Pons (tissue), 1 donor: ENCODE data around the gene MYBPC3.
"Not testable (repeated sequence)": the region's sequence is repeated elsewhere in the genome, so short reads cannot be mapped to it uniquely, and the experiment has no call there.

Experiments
- DNase-seq: peaks from one replicate; pipeline ENCODE4 v3.0.0-alpha.2; 2016; ENCODE audit warnings: low spot score

MYBPC3 gene

DNA sequence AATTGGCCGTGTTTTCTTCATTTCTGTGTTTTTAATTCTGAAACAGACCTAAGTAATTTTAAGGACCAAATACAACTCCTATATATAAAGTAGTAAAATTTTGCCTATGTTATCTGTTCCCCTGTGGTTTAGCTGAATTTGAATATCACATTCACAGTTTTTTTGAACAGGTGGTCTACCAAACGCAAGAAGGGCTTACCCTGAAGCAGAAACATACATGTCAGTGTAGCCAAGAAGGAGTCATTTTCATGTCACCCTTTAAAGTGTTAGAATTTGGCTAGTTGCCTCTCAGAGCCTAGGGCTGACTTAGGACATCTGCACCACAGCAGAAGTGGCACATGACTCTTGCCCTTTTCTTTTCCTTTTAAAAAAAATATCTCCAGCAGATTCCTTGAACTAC, 34.3 kb downstream of the MYBPC3 start:
- no peak for DNase-seq

DNA sequence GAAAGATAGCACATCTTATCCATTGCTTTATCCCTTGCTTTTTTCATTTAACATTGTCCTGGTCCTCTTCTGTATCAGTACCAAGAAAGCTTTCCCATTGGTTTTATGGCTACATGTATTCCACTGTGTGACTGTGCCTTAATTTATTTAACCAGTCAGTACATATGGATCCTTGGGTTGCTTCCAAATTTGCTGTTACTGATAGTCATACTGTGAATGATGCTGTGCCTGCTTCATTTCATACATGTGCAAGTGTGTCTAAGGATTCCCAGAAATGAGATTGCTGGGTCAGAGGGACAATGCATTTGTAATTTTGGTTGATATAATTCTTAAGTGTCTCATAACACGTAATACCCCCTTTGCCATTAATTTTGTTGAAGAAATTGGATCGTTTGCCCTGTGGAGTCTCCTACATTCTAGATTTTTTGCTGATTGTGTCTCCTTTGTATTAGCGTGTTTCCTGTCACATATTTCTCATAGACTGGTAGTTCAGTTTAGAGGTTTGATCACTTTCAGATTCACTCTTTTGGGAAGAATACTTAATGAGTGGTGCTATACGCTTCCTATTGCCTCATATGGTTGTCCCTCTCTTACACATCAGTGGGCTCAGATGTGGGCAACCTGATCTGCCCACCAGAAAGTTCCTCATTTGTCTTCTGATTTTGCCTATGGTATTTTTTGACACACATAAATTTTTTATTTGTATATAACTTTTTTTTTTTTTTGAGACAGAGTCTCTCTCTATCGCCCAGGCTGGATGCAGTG, 35.3 kb downstream of the MYBPC3 start:
- DNase-seq = no peak

- DNase-seq = not testable (repeated sequence)
Observed at GRCh38 chr11:47316501-47316900, 36.0 kb downstream of the MYBPC3 start.

DNA sequence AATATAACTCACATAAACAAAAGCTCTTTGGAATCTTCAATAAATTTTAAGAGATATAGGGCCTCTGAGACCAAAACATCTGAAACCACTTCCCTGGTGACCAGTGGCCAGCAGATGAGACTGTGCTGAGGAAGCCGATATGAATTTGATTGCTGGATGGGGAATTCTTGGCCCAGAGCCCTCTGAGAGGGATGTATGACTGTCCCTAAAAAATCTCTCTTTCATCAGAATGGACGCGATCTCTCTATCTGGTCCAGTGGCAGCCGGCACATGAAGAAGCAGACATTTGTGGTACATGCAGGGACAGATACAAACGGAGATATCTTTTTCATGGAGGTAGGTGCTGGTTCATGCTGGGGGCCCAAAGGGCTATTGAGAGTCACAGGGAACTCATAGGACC, 37.5 kb downstream of the MYBPC3 start:
- no peak for DNase-seq

GRCh38 chr11:47308050-47308823, 44.3 kb downstream of the MYBPC3 start:
- no peak for DNase-seq

GRCh38 chr11:47306484-47306844, 46.0 kb downstream of the MYBPC3 start:
- no peak for DNase-seq

DNA sequence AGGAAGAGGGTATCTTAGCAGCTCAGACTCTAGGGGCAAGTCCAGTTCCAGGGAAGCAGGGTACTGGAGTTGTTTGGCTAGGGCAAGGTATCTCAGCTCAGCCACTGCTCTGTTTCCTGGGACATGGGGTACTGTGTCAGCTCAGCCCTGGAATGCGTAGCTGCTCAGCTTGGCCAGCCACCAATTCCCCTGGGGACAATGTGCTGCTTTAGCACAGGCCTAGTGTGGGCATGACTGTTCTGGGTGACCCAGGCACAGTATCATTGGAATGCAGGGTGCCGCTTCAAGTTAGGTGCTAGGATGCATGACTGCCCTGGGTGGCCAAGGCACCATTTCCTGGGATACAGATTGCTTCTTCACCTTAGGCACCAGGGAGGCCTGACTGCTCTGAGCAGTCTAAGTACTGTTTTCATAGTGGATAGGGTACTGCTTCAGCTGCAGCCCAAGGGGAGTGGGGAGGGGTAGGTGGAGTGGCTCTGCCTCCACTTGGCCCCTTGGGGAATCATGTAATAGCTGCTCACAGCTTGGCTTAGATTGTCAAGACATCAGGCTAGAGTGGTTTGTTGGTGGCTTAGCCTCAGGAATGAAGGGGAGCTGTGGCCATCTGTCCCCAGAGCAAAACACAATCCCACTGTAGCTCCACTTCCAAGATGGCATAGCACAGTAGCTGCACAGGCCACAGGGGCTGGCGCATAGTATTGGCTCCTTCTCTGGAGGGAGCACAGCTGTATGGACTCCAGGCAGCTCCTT, 46.6 kb downstream of the MYBPC3 start:
- peak; percentile 73 for DNase-seq

DNA sequence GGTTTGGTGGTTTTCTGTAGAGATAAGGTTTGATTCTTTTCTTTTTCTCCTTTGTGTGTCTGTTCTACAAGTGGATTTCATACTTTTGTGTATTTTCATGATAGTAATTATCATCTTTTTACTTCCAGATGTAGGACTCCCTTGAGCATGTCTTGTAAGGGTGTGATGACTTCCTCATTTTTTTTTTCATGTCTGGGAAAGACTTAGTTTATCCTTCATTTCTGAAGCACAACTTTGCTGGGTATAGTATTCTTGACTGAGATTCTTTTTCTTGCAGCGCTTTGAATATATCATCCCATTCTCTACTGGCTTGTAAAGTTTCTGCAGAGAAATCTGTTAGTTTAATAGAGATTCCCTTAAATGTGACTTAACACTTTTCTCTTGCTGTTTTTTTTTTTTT, 49.6 kb downstream of the MYBPC3 start:
- DNase-seq = no peak

DNA sequence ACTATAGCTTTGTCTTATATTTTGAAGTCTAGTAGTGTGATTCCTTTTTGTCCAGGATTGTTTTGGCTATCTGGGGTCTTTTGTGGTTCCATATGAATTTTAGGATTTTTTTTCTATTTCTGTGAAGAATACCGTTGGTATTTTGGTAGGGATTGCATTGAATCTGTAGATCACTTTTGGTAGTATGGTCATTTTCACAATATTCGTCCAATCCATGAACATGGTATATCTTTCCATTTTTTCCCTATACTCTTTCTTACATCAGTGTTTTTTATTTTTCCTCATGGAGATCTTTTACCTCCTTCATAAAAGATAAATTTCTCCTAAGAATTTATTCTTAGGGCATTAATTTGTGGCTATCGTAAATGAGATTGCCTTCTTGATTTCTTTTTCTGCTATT, 53.4 kb downstream of the MYBPC3 start:
- DNase-seq = no peak

GRCh38 chr11:47296045-47296444, 56.5 kb downstream of the MYBPC3 start:
- DNase-seq = no peak

GRCh38 chr11:47295385-47295784, 57.1 kb downstream of the MYBPC3 start:
- no peak for DNase-seq

DNA sequence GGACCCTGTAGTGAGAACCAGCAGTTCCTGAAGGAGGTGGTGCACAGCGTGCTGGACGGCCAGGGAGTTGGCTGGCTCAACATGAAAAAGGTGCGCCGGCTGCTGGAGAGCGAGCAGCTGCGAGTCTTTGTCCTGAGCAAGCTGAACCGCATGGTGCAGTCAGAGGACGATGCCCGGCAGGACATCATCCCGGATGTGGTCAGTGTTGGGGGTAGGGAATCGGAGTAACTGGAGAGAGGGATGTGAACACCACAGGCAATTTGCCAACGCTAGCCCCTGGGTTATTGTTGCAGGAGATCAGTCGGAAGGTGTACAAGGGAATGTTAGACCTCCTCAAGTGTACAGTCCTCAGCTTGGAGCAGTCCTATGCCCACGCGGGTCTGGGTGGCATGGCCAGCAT, 62.6 kb downstream of the MYBPC3 start:
- DNase-seq = no peak

- DNase-seq = no peak
Observed at GRCh38 chr11:47288066-47288465, 64.4 kb downstream of the MYBPC3 start.

GRCh38 chr11:47285969-47286770, 66.3 kb downstream of the MYBPC3 start:
- no peak for DNase-seq

DNA sequence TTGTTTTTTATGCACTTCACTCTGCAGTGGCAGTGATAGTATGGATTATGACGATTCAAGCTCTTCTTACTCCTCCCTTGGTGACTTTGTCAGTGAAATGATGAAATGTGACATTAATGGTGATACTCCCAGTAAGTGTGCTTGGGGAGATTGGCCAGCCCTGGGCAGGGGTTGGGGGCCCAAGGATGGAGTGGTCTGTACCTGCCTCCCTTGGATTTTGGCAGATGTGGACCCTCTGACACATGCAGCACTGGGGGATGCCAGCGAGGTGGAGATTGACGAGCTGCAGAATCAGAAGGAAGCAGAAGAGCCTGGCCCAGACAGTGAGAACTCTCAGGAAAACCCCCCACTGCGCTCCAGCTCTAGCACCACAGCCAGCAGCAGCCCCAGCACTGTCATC, 68.4 kb downstream of the MYBPC3 start:
- no peak for DNase-seq

DNA sequence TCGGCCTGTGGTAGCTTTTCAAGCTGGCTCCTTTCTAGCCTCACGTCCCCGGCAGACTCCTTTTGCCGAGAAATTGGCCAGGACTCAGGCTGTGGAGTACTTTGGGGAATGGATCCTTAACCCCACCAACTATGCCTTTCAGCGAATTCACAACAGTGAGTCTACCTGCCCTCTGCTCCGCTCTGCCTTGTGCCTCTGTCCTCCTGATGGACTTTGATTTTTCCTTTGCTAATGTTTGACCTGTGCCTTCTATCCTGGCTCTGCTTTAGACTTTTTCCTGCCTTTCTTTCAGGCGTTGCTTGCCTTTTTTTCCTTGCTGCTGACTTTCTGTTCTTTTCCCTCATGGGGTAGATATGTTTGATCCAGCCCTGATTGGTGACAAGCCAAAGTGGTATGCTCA, 70.0 kb downstream of the MYBPC3 start:
- DNase-seq = no peak
